HG03103 (cell line): ENCODE data around the gene FREM3.
A peak's percentile ranks its signal among the peaks of the same experiment; 100 is the strongest.
"Not testable (repeated sequence)": the region's sequence is repeated elsewhere in the genome, so short reads cannot be mapped to it uniquely, and the experiment has no call there.

Experiments used
- ATAC-seq: cut with Tn5 transposase; IDR thresholded peaks from one replicate; pipeline ENCODE4 v1.9.1; 2021; ENCODE audit warnings: low read depth; ENCODE audit not compliant: unreplicated experiment

Gene FREM3

DNA sequence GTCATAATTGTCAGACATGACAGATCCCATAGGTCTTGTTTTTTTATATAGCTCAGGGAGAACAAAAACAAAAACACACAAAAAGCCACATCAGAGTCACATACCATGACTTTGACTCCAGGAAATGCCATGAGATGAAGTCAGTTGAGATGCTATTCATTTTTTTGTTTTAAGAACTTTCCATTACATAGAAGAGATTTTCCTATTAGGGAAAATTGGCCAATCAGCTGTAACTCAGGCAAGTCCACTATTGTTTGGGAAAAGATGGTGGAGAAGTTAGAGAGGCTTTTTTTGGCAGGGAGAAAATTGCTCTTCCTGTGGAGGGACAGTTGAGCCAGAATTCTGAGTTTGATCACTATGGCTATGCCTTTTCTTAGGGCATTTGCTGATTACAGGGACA is 114.4 kb downstream of the FREM3 start:
- ATAC-seq = no peak

- no peak for ATAC-seq
These were observed 114.9 kb downstream of the FREM3 start for GRCh38 chr4:143585548-143585947.

DNA sequence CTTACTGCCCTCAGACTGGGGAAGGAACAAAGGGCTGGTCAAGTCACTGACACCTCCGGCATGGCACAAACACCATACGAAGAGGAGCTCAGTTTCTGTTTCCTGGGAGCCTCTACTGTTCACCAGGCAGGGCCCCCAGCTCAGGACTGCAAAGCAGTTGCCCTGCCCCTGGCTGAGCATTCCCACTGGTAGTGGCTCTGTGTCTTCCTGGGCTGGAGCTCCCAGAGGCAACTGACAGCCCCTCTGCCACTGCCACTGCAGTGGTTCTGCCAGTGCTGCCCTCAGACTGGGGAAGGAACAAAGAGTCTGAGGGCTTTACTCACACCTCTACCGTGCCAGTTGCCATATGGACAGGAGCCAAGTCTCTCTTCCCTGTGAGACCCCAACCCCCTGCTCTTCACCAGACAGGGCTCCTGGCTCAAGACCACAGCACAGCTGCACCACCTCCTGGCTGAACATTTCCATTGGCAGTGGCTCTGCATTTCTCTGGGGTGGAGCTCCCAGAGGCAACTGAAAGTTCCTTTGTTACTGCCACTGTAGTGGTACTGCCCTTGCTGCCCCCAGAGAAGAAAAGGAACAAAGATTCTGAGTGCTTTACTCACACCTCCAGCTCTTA is 119.0 kb downstream of the FREM3 start:
- ATAC-seq = no peak

GRCh38 chr4:143575331-143575730 is 125.1 kb downstream of the FREM3 start:
- ATAC-seq = no peak

- ATAC-seq = no peak
These were observed 136.0 kb downstream of the FREM3 start for GRCh38 chr4:143564472-143564871.

GRCh38 chr4:143559757-143560147 is 140.7 kb downstream of the FREM3 start:
- ATAC-seq = no peak

DNA sequence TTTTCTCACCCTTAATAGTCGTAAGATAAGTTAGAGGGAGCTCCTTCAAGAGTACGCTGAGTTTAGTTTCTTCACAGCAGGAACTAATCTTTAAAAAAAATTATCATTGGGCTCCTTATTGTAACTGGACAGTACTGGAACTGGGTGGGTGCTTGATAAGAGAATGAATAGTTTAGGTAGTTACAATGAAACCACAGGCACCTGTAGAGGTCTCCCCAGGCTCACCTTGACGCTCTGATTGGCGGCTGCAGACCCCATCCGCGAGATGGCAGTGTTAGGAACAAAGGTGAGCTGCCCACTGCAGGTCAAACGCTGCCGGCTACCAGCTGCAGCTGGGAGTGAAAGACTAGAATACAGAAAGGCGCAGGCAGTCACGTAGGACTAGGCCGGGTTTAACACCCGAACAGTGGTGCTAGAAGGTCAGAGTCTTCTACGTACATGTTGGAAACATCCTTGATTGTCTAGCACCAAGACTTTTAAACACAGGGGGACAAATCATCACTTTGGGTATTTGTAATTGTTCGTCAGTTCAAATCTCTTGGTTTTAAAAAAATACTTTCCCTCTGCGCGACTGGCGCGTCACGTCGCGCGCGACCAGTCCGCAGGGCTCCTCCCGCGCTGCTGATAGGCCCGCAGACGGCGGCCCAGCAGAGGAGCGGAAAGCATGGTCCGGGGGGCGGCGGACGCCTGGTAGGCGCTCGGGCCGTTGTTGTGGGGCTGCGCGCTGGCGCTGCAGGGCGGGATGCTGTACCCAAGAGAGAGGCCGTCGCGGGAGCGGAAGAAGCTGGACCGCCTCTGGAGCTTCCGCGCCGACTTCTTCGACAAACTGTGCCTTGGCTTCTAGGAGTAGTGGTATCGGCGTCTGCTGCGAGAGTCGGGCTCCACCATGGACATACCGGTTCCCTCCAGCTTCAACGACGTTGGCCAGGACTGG is 141.4 kb downstream of the FREM3 start:
- ATAC-seq = peak; percentile 75

GRCh38 chr4:143558286-143558685 is 142.2 kb downstream of the FREM3 start:
- no peak for ATAC-seq

DNA sequence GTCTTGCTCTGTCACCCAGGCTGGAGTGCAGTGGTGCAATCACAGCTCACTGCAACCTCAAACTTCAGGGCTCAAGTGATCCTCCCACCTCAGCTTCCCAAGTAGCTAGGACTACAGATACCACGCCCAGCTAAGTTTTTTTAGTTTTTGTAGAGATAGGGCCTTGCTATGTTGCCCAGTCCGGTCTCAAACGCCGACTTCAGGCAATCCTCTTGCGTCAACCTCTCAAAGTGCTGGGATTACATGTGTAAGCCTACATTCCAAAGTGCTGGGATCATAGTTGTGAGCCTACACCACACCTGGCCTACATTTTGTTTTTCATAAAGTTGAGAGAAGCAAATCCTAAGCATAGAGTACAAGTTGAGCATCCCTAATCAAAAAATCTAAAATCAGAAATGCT is 144.8 kb downstream of the FREM3 start:
- ATAC-seq = no peak

GRCh38 chr4:143554728-143555597 is 145.5 kb downstream of the FREM3 start:
- ATAC-seq = peak; percentile 70

GRCh38 chr4:143549928-143550327 is 150.5 kb downstream of the FREM3 start:
- ATAC-seq = no peak

- ATAC-seq = no peak
These were observed 160.8 kb downstream of the FREM3 start for GRCh38 chr4:143539670-143540023.

DNA sequence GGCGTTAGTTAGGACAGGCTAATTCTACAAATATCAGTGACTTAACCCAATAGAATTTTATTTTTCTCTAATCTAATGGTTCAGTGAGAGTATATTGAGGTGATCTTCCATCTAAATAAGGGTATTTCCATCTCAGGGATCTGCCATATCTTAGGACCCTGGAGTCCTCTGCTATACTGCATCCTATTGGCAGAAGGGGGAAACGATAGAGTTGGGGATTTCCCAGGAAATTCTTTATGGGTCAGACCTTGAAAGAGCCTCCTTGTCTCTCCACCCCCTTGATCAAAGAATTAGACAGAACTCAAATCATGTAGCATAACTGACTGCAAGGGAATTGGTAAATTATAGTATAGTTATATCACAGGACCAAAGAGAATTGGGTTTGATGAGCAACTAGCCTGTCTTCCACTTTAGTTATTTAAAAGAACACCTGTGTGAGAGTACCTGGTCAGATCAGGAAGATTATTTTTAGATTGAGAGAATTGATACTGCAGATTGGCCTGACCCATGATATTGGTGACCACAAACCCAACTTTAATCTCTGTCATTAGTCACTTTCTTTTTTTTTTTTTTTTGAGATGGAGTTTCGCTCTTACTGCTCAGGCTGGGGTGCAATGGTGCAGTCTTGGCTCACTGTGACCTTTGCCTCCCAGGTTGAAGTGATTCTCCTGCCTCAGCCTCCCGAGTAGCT is 161.4 kb downstream of the FREM3 start:
- ATAC-seq = no peak

DNA sequence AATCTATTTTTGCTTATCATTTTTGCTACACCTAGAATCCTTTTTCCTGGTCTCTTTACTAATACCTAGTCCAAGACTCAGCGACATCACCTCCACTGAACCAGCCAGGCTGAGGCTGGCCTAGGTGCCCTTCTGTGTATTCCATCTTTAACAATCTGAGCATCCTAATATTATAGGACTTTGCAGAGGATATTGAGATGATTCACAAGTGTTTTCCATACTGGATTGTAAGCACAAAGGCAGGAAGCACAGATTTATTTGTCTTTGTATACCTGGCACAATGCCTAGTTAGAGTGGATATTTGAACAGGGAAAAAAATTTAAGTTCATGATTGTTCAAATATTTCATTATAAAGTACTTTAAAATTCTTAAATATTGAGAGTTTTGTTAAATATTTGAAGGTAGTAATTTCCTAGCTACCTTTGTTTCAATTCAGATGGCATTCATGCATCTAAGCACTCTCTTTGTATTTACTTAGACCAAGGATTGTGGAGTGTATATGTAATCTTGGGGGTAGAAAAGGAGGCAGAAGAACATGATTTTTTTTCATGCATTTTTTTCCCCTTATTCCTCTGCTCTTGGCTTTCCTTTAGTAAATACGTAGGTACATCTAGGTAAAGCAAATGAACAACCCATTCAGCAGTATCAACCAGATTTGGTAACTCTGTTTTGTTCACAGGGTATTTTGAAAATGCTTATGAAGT is 168.5 kb downstream of the FREM3 start:
- no peak for ATAC-seq

DNA sequence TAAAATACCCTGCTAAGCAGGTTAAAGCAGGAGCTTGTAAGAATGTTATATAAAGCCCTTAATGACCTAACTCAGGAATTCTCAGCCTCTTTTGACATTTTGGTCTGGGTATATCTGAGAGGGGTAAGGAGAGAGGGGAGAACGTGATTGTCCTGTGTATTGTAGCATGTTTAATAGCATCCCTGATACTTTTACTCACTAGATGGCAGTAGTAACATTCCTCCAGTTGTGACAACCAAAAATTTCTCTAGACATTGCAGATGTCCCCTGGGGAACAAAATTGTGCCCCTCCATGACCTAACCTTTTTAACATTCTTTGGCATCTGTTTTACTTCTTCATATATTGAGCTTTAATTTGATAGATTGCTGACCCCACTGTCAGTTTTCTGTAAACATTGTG is 169.1 kb downstream of the FREM3 start:
- no peak for ATAC-seq

- ATAC-seq = not testable (repeated sequence)
These were observed 172.4 kb downstream of the FREM3 start for GRCh38 chr4:143528046-143528445.
